Stimulated activated CD4-positive, alpha-beta T cell treated with anti-CD3 and anti-CD28 coated beads, Interleukin-4, amount 100 ng/mL, for 24 hours (primary cell): Measurements from ENCODE around the gene SMARCAL1.
A peak's percentile ranks its signal among the peaks of the same experiment; 100 is the strongest.
"Not testable (repeated sequence)": the region's sequence is repeated elsewhere in the genome, so short reads cannot be mapped to it uniquely, and the experiment has no call there.

ENCODE experiments used
- DNase-seq: peaks from one replicate; pipeline ENCODE4 v3.0.0-alpha.2; 2020

SMARCAL1 gene

GRCh38 chr2:216503159-216503629 lies 90.9 kb downstream of the SMARCAL1 start:
- no peak for DNase-seq

GRCh38 chr2:216503697-216504375 lies 91.6 kb downstream of the SMARCAL1 start:
- DNase-seq: no peak

- DNase-seq: no peak
Observed at GRCh38 chr2:216504376-216504762, 92.1 kb downstream of the SMARCAL1 start.

DNA sequence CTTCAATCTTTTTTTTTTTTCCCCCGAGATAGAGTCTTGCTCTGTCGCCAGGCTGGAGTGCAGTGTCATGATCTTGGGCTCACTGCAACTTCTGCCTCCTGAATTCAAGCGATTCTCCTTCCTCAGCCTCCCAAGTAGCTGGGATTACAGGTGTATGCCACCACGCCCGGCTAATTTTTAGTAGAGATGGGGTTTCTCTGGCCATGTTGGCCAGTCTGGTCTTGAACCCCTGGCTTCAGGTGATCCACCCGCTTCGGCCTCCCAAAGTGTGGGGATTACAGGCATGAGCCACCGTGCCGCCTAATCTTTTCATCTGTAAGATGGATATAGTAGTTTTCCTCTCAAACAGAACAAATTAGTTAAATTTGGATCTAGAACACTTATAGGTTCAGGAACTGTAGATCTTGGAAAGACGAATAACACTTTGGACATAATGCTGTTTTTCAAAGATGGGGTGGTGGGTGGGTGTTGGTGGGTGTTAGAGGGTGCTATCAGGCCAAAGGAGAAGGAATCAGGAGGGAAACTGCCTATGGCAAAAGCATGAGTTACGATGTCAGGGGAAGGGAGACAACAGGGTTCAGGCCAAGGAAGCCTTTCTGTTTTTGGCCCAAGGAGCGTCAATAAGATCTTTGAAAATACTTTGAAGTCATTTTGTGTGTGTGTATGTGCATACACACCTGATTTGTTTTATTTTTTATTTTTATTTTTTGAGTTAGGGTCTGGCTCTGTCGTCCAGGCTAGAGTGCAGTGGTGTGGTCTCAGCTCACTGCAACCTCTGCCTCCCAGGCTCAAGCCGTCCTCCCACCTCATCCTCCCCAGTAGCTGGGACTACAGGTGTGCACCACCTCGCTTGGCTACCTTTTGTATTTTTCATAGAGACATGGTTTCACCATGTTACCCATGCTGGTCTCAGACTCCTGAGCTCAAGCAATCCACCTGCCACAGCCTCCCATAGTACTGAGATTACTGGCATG lies 93.1 kb downstream of the SMARCAL1 start:
- DNase-seq: no peak

DNA sequence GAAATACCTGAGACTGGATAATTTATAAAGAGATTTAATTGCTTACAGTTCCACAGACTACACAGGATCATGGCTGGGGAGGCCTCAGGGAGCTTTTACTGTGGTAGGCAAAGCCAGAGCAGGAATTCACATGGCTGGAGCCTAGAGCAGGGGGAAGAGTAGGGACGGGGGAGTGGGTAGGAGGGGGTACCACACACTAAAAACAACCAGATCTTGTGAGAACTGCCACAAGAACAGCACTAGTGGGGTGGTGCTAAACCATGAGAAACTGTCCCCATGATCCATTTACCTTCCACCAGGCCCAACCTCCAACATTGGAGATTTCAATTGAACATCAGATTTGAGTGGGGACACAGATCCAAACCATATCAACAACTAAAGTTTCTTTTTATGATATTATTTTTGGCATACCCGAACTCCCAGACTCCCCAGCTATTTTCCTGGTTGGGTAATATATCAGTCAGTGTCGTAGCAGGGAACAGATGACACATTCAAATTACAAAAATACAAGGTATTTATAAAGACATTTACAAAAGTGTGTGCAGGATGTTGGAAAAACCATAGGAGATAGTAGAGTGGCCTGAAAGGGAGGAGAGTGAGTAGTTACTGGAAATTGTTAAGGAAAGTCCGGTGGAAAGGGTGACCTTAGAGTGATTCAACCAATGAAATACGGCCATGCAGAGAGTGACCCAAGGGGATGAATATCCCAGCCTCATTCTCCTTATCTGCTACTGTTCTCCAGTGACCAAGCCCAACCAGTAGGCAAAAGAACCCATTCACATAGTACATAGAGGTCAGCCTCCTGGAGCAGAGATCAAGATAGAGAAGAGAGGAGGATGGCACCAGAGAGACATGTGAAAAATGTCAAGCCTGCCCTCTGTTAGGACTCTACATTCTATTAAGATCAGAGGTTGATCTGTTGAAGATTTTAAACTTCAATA lies 95.2 kb downstream of the SMARCAL1 start:
- DNase-seq: no peak

DNA sequence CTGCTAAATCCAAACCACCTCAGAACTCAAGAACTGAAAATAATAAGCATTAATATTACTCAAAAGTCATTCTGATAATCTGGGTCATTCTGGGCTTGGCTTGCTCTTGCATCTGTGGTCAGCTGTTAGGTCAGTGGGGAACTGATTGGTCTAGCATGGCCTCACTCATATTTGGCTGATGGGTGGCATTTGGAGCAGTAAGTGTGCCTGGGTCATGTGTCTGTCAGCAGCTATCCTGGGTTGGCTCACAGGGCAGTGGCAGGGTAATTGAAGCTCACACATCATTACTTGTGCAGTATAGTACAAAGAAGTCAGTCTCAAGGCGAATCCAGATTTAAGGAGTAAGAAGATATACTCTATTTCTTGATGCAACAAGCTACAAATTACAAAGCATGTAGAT lies 95.9 kb downstream of the SMARCAL1 start:
- no peak for DNase-seq

- DNase-seq: no peak
Observed at GRCh38 chr2:216516730-216517350, 104.6 kb downstream of the SMARCAL1 start.

- no peak for DNase-seq
Observed at GRCh38 chr2:216517447-216518225, 105.4 kb downstream of the SMARCAL1 start.

DNA sequence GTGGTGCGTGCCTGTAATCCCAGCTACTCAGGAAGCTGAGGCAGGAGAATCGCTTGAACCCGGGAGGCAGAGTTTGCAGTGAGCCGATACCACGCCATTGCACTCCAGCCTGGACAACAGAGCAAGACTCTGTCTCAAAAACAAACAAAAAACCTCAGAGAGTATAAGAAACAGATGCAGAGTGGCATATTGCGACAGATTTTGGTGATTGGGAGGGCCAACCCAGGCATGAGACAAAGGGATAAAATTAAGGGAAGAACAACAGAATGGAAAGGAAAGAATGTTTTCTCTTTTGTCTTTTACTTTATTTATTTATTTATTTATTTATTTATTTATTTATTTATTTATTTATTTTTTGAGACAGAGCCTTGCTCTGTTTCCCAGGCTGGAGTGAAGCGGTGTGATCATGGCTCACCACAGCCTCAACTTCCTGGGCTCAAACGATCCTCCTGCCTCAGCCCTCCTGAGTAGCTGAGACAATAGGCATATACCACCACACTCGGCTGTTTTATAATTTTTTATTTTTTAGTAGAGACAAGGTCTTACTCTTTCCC lies 106.4 kb downstream of the SMARCAL1 start:
- not testable (repeated sequence) for DNase-seq

DNA sequence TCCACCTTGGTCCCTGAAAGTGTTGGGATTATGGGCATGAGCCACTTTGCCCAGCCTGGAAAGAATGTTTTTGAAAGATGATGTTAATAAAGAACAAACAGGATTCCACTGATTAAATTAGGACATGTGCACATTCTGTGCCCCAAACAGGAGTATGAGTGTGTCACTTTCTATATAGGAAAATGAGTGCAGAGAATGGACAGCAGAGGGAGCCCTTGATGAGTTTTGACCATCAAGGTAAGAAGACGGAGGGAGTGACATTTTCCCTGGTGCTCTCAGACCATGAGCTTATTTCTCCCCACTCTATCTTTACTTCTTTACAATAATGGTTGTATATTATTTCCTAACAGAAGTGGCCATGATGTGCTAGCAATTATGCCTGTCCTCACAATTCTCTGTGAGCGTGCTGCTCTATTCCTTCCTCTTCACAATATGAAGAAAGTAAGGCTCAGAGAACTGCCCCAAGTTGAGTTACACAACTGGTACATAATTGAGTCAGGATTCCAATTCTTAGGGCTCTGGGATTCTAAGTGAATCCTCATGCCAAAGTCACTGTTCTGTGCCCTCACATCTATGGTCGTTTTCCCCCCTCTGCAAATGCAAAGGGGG lies 107.0 kb downstream of the SMARCAL1 start:
- peak; percentile 64 for DNase-seq

DNA sequence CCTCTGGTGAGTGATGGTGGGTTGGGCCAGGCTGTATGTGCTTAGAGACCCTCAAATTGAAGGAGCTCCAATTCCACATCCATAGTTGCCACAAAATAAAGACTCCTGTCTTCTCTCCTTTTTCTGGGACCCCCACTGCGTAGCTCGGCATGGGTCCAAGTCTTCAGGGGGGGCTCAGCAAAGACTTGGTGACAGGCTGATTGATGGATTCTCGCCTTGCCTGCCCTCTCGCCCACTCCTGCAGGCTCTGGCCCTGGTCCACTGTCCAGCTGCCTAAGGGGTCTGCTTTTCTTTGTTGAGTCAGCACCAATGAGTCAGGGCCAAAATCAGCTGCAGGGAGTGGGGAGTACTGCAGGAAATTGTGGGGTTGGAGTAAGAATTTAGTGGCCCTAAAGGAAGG lies 107.8 kb downstream of the SMARCAL1 start:
- no peak for DNase-seq

GRCh38 chr2:216522892-216523502 lies 110.7 kb downstream of the SMARCAL1 start:
- no peak for DNase-seq

DNA sequence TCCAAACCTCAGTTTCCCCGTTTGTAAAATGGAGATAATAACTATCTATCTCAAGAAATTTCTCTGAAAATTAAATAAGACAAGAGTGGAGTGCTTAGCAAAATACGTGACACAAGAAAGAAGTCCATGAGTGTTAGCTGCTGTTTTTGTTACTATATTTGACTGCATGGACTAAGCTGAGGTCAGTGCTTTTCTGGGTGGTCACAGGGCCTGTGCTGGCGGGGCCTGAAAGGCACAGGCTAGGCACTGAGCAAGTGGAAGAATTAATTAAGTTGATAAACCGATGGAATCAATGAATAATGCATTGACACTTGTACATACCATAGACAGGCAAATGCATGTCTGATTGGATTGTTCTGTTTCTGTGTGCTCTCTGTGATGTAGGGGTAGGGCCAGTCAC lies 113.7 kb downstream of the SMARCAL1 start:
- no peak for DNase-seq

DNA sequence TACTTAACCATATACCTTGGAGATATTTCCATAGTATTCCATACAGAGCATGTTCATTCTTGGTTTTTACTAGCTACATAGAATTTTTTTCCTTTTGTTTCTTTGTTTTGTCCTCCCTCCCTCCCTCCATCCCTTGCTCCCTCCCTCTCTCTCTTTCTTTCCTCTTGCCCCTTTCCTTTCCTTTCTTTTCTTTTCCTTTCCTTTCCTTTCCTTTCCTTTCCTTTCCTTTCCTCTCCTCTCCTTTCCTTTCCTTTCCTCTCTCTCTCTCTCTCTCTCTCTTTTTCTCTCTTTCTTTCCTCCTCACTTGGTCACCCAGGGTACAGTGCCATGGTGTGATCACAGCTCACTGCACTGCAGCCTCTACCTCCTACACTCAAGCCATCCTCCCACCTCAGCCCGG lies 114.7 kb downstream of the SMARCAL1 start:
- no peak for DNase-seq

DNA sequence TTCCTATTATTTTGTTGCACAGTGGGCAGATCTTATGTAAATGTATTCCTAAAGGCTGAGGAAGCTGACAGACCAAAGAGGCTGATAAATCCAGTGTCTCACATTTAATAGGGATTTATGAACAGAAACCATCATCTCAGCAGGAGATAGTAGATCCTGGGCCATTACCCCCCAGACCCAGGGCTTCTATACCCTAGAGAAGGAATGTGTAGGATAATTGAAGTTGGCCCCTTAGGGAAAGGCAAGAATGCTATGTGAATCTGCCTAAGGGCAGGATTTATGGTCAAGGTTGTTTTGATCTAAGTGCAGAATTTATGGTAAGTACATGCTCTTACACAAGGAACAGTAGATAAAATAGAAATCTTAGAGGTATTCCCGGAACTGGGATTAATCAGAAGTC lies 115.3 kb downstream of the SMARCAL1 start:
- DNase-seq: no peak

DNA sequence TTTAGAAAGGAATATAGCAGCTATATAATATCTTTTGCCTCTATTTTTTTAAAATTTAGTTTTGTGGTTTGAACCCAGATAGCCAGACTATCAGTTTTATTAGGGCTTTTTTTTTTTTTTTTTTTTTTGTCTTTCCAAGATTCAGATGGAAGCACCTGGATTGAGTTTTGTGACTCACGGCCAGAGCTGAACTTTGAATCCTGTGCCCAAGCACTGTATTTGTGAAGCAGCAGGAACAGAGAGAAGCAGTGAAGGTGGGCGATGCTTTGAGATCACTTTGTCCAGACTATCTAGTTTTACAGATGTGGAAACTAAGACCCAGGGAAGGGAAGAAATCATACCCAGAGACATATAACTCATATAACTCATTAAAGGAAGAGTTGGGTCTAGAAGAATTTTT lies 120.3 kb downstream of the SMARCAL1 start:
- no peak for DNase-seq
